HG02885 (cell line): Measurements from ENCODE around the gene CADPS.

ENCODE experiments used
- ATAC-seq: cut with Tn5 transposase; IDR thresholded peaks from one replicate; pipeline ENCODE4 v1.9.1; 2021; ENCODE audit warnings: mild to moderate bottlenecking; ENCODE audit not compliant: unreplicated experiment, poor library complexity

The CADPS gene

GRCh38 chr3:62655056-62655690 is 220.0 kb downstream of the CADPS start:
- no peak for ATAC-seq

GRCh38 chr3:62653796-62654195 is 221.4 kb downstream of the CADPS start:
- no peak for ATAC-seq

DNA sequence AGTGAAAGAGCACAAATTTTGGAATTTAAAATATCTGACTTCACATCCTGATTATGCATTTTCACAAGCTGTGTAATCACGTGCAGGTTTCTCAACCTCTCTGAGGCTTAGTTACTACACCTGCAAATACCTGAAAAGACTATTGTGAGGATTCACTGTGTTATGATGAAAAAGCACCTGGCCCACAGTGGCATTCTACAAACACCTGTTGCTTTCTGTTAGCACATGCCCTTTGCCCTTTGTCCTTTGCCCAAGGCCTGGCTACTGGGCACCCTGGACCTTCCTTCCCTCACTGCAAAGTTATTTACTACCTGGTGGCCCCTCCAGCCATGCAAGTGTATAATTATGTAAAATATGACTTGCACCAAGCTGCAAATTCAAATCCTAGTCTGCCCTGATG is 227.5 kb downstream of the CADPS start:
- ATAC-seq: no peak

DNA sequence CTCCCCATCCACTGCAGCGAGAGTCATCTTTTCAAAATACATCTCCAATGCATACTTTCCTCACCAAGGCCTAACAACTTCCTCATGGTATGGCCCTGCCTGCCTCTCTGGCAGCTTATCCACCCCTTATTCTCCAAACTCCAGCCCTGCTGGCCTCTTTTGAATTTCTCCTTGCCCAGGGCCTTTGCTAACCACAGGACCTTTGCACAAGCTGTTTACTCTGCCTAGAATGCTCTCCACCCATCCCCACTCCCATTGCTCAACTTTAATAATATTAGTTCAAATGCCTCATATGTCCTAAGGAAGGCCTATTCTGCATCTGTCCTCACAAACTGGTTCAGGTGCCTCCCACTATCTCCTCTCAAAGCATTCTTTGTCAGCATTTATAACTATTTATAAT is 230.7 kb downstream of the CADPS start:
- no peak for ATAC-seq

GRCh38 chr3:62638316-62638715 is 236.9 kb downstream of the CADPS start:
- no peak for ATAC-seq

- ATAC-seq: no peak
Observed at GRCh38 chr3:62636235-62636826, 238.9 kb downstream of the CADPS start.

GRCh38 chr3:62632510-62633294 is 242.5 kb downstream of the CADPS start:
- no peak for ATAC-seq

DNA sequence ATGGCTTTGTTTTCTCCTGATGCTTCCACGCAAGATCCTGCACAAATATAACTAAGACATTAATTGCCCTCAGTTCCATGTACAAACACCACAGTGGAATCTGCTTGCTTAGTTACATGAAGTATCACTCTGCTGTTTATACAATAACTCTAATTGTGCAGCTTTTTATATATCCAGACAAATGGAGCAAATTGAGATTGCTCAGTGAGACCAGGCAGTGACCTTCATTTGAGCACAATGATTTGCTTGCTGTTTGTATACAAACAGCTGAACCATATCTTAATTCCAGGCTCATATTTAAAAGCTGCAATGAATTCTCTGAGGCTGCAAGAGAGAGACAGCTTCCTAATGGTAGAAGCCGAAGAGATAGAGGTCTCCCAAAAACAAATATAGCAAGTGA is 243.7 kb downstream of the CADPS start:
- ATAC-seq: no peak

- no peak for ATAC-seq
Observed at GRCh38 chr3:62630664-62631063, 244.6 kb downstream of the CADPS start.

DNA sequence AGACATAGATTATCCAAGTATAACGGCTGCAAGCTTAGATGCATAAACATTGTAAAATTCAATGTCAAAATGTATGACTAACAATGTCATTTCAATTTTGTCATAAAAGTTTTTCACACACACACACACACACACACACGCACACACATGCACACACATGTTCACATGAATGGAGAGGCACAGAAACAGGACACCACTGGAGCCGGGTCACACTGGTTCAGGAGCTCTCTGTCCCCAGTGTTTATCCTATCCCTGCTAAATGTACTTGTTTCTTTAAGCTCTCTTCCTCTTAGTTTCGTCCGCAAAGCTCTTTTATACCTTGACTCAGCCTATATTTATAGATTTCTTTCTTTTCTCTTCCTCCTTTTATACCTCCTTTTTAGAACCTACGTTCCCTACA is 249.9 kb downstream of the CADPS start:
- ATAC-seq: no peak

DNA sequence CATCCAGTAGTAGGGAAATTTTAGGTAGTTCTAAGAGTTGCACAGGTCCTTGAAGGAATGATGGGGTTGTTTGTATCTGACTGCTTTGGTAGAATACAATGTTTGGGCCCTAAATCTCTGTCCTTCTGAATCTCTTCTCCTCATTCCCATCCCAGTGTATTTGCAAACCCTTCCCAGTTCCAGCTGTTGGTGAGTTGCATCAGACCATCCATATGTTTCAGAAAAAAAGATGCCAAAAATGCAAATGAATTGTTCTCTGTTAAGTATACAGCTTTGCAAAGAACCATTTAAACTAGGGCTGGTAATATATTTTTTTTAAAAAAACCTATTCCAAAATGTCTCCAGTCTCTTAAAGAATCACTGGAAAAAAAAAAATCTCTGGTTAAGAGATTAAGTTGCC is 251.0 kb downstream of the CADPS start:
- no peak for ATAC-seq

GRCh38 chr3:62622553-62623174 is 252.6 kb downstream of the CADPS start:
- peak; percentile 77 for ATAC-seq

GRCh38 chr3:62621925-62622324 is 253.3 kb downstream of the CADPS start:
- ATAC-seq: no peak

GRCh38 chr3:62621176-62621575 is 254.0 kb downstream of the CADPS start:
- ATAC-seq: no peak

- no peak for ATAC-seq
Observed at GRCh38 chr3:62615258-62615849, 259.9 kb downstream of the CADPS start.

DNA sequence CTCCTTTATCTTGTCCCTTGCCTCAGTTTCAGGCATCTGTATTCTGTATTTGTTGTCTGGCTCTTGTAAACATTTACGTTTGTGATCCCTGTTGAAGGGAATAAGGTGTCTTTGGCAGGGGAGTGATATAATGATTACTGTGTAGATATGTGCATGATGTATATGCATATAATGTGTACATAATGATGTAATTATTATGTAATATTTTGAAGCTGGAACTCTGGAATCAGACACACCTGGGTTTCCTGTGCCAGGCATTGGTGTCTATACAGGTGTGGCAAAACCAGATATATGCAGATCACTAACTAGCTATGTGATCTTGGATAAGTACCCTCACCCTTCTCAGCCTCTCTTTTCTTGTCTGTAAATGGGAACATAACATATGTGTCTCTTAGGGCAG is 260.7 kb downstream of the CADPS start:
- no peak for ATAC-seq

GRCh38 chr3:62611541-62612240 is 263.5 kb downstream of the CADPS start:
- ATAC-seq: no peak

GRCh38 chr3:62607287-62608029 is 267.8 kb downstream of the CADPS start:
- ATAC-seq: no peak

- no peak for ATAC-seq
Observed at GRCh38 chr3:62605413-62606068, 269.7 kb downstream of the CADPS start.
